ENCODE data around the gene GJA4. TPM values are rescaled to one million over a fixed set of nuclear protein-coding genes. Genes with fewer than 3 reads are reported as not detected.

The GJA4 gene
- total RNA-seq, 4 donors from 2014 or later: 11.0 to 22.7 (median 18.8) TPM

DNA sequence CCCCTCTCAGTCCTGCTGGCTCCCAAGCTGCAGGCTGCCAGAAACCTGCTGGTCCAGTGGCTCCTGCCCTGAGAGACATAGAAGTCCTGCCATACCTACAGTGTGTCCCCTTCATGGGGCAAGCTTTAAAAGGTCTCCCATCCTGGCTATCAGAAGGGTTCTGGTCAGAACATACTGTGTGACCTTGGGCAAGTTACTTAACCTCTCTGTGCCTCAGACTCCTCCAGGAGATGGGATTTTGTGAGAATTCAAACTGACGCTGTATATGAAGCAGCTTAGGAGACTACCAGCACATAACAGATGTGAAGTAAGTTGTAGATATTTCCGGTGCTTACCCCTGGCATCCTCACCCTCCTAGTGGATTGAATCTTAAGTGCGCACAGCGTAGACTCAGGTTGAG lies 46.7 kb upstream of the GJA4 start:
- Histone ChIP-seq H3K4me3 (replicated peaks in 1 of 3) (no peak overlapping the region), H3K4me1 (no peaks in the 10 kb centered on the region), H3K27ac (no peak overlapping the region), H3K27me3 (no peaks in the 10 kb centered on the region), H3K9me3 (no peaks in the 10 kb centered on the region), H3K36me3 (no peaks in the 10 kb centered on the region)
- DNase-seq: no peak
- TF ChIP-seq, protein P1, sequence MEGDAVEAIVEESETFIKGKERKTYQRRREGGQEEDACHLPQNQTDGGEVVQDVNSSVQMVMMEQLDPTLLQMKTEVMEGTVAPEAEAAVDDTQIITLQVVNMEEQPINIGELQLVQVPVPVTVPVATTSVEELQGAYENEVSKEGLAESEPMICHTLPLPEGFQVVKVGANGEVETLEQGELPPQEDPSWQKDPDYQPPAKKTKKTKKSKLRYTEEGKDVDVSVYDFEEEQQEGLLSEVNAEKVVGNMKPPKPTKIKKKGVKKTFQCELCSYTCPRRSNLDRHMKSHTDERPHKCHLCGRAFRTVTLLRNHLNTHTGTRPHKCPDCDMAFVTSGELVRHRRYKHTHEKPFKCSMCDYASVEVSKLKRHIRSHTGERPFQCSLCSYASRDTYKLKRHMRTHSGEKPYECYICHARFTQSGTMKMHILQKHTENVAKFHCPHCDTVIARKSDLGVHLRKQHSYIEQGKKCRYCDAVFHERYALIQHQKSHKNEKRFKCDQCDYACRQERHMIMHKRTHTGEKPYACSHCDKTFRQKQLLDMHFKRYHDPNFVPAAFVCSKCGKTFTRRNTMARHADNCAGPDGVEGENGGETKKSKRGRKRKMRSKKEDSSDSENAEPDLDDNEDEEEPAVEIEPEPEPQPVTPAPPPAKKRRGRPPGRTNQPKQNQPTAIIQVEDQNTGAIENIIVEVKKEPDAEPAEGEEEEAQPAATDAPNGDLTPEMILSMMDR (IDR thresholded peaks at IDR 0.05): no peak
- no peak for TF ChIP-seq POLR2A (IDR thresholded peaks at IDR 0.05)
- WGBS, 2 donors: 86 to 100% methylated on average over 3 to 4 of the region's 4 CpGs
- intact Hi-C loops (cut with DNase I): no loop called here

DNA sequence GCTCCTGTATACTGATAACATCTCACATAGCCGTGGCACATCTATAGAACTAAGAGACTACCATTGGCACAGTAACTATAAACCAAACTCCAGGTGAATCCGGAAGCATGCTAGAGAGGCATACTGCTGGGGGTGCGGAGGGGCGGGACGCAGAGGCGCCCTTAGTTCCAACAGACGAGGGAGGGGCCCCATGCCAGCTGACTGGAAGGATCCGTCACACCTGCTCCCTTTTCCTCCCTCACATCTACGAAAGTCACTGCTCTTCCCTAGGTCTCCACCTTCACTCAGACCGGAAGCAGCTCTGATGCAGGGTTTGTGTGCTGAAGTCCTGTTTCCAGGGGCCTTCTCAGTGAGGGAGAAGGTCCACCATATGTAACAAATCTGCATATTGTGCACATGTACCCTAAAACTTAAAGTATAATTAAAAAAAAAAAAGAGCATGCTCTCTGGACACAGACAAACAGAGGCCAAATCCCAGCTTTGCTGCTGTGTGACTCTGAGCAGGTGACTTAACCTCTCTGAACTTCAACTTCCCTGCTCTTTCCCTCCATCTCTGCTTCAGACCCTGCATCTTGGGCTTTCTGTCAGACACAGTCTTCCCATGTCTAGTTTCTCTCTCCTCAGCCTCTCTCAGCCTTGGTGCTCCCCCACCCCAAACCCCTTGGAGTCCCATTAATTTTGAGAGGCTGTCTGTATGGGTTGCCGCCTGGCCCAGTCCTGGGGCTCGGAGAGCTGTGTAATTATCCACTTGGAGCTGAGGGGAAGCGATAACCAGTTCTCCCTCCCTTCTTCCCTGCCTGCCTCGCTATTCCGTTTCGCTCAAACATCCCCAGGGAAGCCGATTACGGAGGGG lies 45.8 kb upstream of the GJA4 start:
- intact Hi-C loops (cut with DNase I): no loop called here
- TF ChIP-seq POLR2A (IDR thresholded peaks at IDR 0.05): no peak
- TF ChIP-seq, protein P1 (IDR thresholded peaks at IDR 0.05): no peak
- no peak for DNase-seq
- Histone ChIP-seq H3K27me3 (no peaks in the 10 kb centered on the region), H3K9me3 (no peaks in the 10 kb centered on the region), H3K4me1 (no peaks in the 10 kb centered on the region), H3K4me3 (replicated peaks in 1 of 3) (no peak overlapping the region), H3K27ac (no peak overlapping the region), H3K36me3 (no peaks in the 10 kb centered on the region)
- 55 to 59% methylated on average over 18 of the region's 18 CpGs for WGBS, 2 donors

DNA sequence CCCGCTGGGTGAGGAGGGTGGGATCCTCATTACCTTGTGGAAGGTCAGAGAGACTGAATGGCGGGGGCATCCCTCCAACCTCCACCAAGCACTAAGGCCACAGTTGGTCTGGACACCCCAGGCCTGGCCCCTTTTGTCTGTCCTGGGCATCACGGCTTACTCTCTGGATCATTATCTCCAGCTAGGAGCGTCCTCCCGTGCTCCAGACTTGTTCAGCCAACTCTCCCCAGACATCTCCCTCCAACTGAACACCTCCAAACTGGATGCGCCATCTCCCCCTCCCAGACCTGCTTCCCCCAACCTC lies 45.2 kb upstream of the GJA4 start:
- Histone ChIP-seq H3K36me3 (no peaks in the 10 kb centered on the region), H3K4me3 (replicated peaks in 1 of 3) (no peak overlapping the region), H3K27ac (no peak overlapping the region), H3K27me3 (no peaks in the 10 kb centered on the region), H3K4me1 (no peaks in the 10 kb centered on the region), H3K9me3 (no peaks in the 10 kb centered on the region)
- TF ChIP-seq POLR2A (IDR thresholded peaks at IDR 0.05): no peak
- TF ChIP-seq, protein P1 (IDR thresholded peaks at IDR 0.05): no peak
- WGBS, 2 donors: 50 to 59% methylated on average over 6 of the region's 6 CpGs
- intact Hi-C loops (cut with DNase I): no loop called here
- no peak for DNase-seq

DNA sequence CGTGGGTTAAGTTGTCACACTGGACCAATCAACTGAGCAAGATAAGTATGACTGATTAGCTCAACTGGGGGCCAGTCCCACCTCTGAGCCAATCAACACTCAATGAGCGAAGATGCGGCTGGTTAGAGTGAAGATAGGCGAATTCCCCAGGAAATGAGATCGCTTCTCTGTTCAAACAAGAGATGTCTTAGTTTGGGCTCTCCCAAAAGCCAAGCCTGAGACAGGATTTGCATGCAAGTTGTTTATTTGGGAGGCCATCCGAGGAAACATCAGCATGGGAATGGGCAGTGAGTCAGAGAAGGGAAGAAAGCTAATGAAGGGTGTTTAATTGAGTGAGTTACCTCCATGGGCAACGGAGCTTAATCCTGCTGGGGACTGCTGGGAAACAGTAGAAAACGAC lies 42.8 kb upstream of the GJA4 start:
- Histone ChIP-seq H3K27ac (no peak overlapping the region), H3K4me1 (no peaks in the 10 kb centered on the region), H3K36me3 (no peaks in the 10 kb centered on the region), H3K4me3 (replicated peaks in 1 of 3) (no peak overlapping the region), H3K27me3 (no peaks in the 10 kb centered on the region), H3K9me3 (no peaks in the 10 kb centered on the region)
- no peak for DNase-seq
- intact Hi-C loops (cut with DNase I): no loop called here
- 34 to 40% methylated on average over 8 of the region's 8 CpGs for WGBS, 2 donors
- TF ChIP-seq, protein P1 (IDR thresholded peaks at IDR 0.05): no peak
- no peak for TF ChIP-seq POLR2A (IDR thresholded peaks at IDR 0.05)

DNA sequence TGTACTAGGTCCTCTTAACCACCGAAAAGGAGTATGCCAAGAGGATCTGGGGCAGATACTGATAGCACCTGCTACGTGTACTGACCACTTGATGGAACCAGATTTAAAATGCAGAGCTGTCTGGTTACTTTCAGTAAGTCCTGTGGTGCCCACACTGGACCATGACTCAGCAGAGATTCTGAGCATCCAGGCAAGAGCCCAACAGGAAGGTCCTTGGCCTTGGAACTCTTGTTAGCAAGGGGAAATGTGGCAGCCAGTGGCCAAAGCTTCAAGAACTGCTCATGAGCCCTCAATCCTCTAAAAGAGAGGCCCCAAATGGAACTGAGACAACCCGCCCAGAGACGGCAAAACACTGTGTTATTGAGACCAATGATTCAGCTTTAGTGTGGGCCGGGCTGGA lies 42.2 kb upstream of the GJA4 start:
- 86 to 88% methylated on average over 5 of the region's 5 CpGs for WGBS, 2 donors
- H3K9me3 ChIP-seq: no peaks in the 10 kb centered on the region

More for the DNA sequence above, 42.2 kb upstream of the GJA4 start:
- no peak for DNase-seq
- no peaks in the 10 kb centered on the region for H3K36me3 ChIP-seq
- no peaks in the 10 kb centered on the region for H3K4me1 ChIP-seq
- no peaks in the 10 kb centered on the region for H3K27me3 ChIP-seq
- intact Hi-C loops (cut with DNase I): no loop called here
- no peak for TF ChIP-seq POLR2A (IDR thresholded peaks at IDR 0.05)
- TF ChIP-seq, protein P1 (IDR thresholded peaks at IDR 0.05): no peak
- no peak overlapping the region for H3K27ac ChIP-seq
- H3K4me3 ChIP-seq (replicated peaks in 1 of 3): no peak overlapping the region
